GM18505 (cell line): ENCODE data around the gene SLC12A2.

Experiments used
- ATAC-seq: cut with Tn5 transposase; IDR thresholded peaks from one replicate; pipeline ENCODE4 v1.9.1; 2021; ENCODE audit not compliant: unreplicated experiment
- POLR2A ChIP-seq: IDR thresholded peaks from 4 replicates; pipeline ENCODE4 v1.6.1; 2011; ENCODE audit warnings: borderline replicate concordance; ENCODE audit not compliant: insufficient read depth, insufficient read length; ENCODE audit errors: extremely low read depth

SLC12A2 gene

GRCh38 chr5:128201065-128201926 lies 117.7 kb downstream of the SLC12A2 start:
- TF ChIP-seq POLR2A: no peak
- ATAC-seq: peak; percentile 85

DNA sequence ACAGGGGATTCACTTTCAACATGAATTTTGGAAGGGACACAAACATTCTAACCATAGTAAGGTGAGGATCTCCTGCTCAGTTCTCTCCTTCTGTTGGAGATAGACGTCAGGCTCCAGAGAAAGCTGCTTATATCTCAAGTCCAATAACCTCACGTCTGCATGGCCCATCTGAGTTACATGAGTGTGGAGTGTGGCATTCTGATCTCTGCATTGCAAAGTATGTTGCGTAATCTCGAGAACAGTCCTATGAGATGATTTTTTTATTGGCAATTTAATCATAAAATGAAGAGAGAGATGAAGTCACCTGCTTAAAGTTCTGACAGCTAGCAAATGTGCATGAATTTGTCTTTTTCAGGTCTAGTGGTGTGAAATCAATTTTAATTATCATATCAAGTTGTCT lies 118.8 kb downstream of the SLC12A2 start:
- ATAC-seq: no peak
- no peak for TF ChIP-seq POLR2A

GRCh38 chr5:128208436-128208835 lies 124.9 kb downstream of the SLC12A2 start:
- ATAC-seq: no peak
- no peak for TF ChIP-seq POLR2A

- TF ChIP-seq POLR2A: no peak
- no peak for ATAC-seq
These were observed 128.7 kb downstream of the SLC12A2 start for GRCh38 chr5:128212191-128212806.

DNA sequence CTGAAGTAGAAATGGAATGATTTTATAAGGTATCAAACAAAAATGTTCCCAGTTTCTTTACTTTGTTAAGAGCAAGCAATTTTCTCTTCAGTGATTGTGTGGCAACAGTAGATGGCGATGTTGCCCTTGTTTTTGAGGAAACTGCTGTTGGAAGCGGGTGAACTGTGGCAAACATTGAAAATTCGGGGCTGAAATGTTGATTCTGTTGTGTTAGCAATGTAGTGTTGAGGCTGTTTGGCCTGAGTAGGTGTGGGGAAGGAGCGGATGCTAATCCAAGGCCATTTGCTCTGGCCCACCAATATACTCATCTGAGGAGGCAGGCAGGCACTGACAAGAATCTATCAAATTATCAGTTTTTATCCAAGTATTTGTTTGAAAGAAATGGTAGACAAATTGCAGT lies 129.8 kb downstream of the SLC12A2 start:
- ATAC-seq: no peak
- TF ChIP-seq POLR2A: no peak

- no peak for TF ChIP-seq POLR2A
- no peak for ATAC-seq
These were observed 130.3 kb downstream of the SLC12A2 start for GRCh38 chr5:128213833-128214232.

DNA sequence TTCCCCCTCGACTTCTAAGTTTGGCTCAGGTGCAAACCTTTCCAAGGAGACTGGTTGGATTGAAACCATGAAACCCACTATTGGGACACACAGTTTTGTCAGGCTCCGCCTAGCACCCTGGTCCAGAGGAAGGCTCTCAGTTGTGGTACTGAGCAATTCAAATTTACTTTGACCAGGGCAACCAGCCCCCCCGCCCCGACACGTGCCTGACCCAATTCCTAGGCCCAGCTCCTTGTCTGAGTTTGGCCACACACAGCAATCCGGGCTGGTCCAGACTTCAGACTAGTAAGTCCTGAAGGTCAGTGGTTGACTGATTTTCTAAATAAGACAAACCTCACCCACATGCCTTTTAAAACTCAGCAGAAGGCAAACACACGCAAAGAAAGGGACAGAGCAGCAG lies 132.7 kb downstream of the SLC12A2 start:
- ATAC-seq: no peak
- TF ChIP-seq POLR2A: no peak

GRCh38 chr5:128216860-128217531 lies 133.4 kb downstream of the SLC12A2 start:
- no peak for TF ChIP-seq POLR2A
- no peak for ATAC-seq

DNA sequence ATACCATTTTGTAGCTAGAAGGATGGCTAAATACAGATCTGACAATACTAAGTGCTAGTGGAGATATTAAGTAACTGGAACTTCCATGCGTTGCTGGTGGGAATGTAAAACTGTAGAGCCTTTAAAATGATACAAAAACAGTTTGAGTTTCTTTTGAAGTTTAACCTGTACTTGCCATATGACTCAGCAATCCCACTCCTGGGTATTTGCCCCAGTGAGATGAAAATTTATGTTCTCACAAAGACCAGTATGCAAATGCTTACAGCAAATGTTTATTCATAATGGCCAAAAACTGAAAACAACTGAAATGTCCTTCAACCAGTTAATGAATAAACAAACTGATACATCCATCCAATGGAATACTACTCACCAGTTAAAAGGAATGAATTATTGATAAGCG lies 137.3 kb downstream of the SLC12A2 start:
- no peak for ATAC-seq
- TF ChIP-seq POLR2A: no peak

- no peak for ATAC-seq
- no peak for TF ChIP-seq POLR2A
These were observed 140.8 kb downstream of the SLC12A2 start for GRCh38 chr5:128224336-128224735.

DNA sequence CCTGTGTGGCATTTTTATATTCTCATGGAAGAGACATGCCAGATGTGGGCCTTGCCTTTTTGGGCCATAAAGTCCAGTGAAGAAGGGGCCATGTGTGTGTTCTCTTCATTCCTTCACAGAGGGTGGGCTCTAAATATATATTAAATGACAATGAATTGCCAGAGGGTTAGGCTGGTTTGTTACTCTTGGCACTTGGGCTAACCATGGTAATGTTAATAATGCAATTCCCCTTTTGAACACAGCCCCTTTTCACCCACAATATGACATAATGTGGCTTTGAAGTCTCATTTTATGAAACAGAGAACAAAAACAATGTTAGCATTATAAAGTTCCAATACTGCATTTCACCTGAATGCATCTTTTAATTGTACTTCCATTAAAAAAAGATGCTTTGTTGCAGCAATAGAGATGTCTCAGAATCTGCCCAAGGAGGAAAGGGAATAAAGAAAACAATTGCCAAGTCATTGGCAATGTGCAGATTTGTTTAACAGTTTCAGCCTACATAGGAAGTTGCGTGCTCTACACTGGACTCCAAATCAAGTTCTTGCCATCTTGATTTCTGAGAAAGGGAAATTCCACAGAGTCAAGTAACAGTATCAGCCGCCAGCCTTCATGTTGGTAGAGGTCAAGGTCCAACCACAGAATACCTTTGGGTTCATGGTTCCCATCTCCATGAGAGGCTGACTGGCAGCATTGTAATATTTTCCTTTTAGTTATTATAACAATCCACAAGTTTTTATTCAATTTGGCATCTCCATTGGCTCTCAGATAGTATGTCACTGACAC lies 141.9 kb downstream of the SLC12A2 start:
- TF ChIP-seq POLR2A: no peak
- no peak for ATAC-seq

- TF ChIP-seq POLR2A: no peak
- ATAC-seq: no peak
These were observed 144.4 kb downstream of the SLC12A2 start for GRCh38 chr5:128228008-128228407.

DNA sequence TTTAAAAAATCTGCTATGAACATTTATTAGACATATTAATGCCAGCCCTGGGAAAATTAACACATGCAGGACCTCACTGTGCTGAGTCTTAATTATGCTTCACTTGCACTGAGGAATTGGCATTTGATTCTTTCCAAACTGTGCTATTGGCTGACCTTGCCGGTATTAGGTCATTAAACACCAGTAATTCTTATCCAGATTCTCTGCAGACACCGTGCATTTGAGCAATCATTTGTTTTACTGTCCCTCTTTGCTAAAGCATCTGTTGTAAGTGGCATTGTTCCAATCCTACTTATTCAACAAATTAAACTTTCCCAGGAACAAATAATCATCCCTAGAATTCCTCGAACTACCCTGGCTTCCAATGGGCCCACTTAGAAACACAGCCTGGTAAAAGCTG lies 145.0 kb downstream of the SLC12A2 start:
- no peak for TF ChIP-seq POLR2A
- no peak for ATAC-seq

GRCh38 chr5:128234928-128235641 lies 151.5 kb downstream of the SLC12A2 start:
- ATAC-seq: no peak
- TF ChIP-seq POLR2A: no peak
